H1 (cell line): ENCODE measurements around the gene METTL18.

Experiments
- CTCF ChIP-seq, 3 experiments: IDR thresholded peaks; 1 replicate in 2 of 3; 2 replicates in 1 of 3; pipeline versions ENCODE4 v1.5.1 to v1.6.1; 2011; ENCODE audit warnings: low read length in 3 of 3, mild to moderate bottlenecking in 3 of 3, inconsistent platforms in 2 of 3, low read depth in 1 of 3, moderate library complexity in 1 of 3; ENCODE audit not compliant: insufficient read depth in 1 of 3; ENCODE audit errors: control extremely low read depth in 1 of 3
- EP300 ChIP-seq, 2 experiments: IDR thresholded peaks; 1 replicate in 1 of 2; 2 replicates in 1 of 2; pipeline ENCODE4 v1.6.1; 2011 to 2012; ENCODE audit warnings: low read depth in 2 of 2, low read length in 2 of 2, mild to moderate bottlenecking in 2 of 2, borderline replicate concordance in 1 of 2, inconsistent platforms in 1 of 2, moderate library complexity in 1 of 2
- GABPA ChIP-seq: IDR thresholded peaks from 2 replicates; pipeline ENCODE4 v1.6.1; 2011; ENCODE audit warnings: mild to moderate bottlenecking, low read length, moderate library complexity, borderline replicate concordance; ENCODE audit not compliant: insufficient read depth
- KDM1A ChIP-seq: fragments of 200-600, 300-600 bp; sonication (generic); IDR thresholded peaks from 2 replicates; pipeline ENCODE4 v1.7.1; 2016; ENCODE audit warnings: mild to moderate bottlenecking, low read length, borderline replicate concordance

DNA sequence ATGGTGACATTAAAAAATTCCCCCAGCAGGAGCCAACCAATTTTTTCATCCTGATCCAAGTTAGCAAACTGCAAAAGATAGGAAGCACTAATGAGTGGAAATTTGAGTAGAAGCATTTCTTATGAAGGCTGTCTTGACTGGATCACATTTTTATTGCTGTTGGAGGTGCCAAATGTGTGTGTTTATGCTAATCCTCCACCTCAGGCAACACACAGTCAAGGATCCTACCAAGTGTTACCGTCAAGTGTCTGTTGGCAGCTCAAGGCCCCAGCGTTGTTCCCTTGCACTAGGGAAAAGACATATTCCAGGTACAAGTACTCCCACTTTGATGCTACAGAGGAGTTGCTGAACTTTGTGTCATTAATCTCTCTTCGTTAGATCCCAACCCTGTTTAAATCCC, 18.3 kb downstream of the METTL18 start:
- TF ChIP-seq EP300 (IDR thresholded peaks at IDR 0.05; ENCODE audit: borderline replicate concordance in 1 of 2, low read depth in 2 of 2, low read length in 2 of 2) (no peak), KDM1A (no peak), GABPA (no peak), CTCF (IDR thresholded peaks at IDR 0.05; ENCODE audit: control extremely low read depth in 1 of 3, insufficient read depth in 1 of 3, low read depth in 1 of 3, low read length in 3 of 3) (no peak)
